Ecto neural progenitor cell (in vitro differentiated cells): ENCODE results near the gene NYNRIN.
"Not testable (repeated sequence)": the region's sequence is repeated elsewhere in the genome, so short reads cannot be mapped to it uniquely, and the experiment has no call there.

ENCODE experiments used
- DNase-seq: peaks from one replicate; pipeline ENCODE4 v3.0.0-alpha.2; 2018; ENCODE audit warnings: low spot score

The NYNRIN gene

GRCh38 chr14:24398653-24399446 lies at the start of gene NYNRIN:
NYNRIN (plus strand) TSS chr14:24399003; CDS start chr14:24399247, 244 bp downstream.
- peak; percentile 80 for DNase-seq

GRCh38 chr14:24349742-24350141 lies 49.1 kb upstream of the NYNRIN start:
- DNase-seq, result no peak

- DNase-seq, result no peak
Observed at GRCh38 chr14:24351517-24351916, 47.3 kb upstream of the NYNRIN start.

- no peak for DNase-seq
Observed at GRCh38 chr14:24353559-24354481, 45.0 kb upstream of the NYNRIN start.

- DNase-seq, result not testable (repeated sequence)
Observed at GRCh38 chr14:24354482-24354825, 44.3 kb upstream of the NYNRIN start.

- DNase-seq, result no peak
Observed at GRCh38 chr14:24355009-24355408, 43.8 kb upstream of the NYNRIN start.

- no peak for DNase-seq
Observed at GRCh38 chr14:24356208-24356607, 42.6 kb upstream of the NYNRIN start.

- no peak for DNase-seq
Observed at GRCh38 chr14:24360281-24360680, 38.5 kb upstream of the NYNRIN start.

- DNase-seq, result no peak
Observed at GRCh38 chr14:24361326-24361725, 37.5 kb upstream of the NYNRIN start.

- DNase-seq, result no peak
Observed at GRCh38 chr14:24362241-24362960, 36.4 kb upstream of the NYNRIN start.

GRCh38 chr14:24363401-24363800 lies 35.4 kb upstream of the NYNRIN start:
- DNase-seq, result no peak

- DNase-seq, result no peak
Observed at GRCh38 chr14:24364841-24365240, 34.0 kb upstream of the NYNRIN start.

- DNase-seq, result peak; percentile 92
Observed at GRCh38 chr14:24365600-24366412, 33.0 kb upstream of the NYNRIN start.

GRCh38 chr14:24366413-24366720 lies 32.4 kb upstream of the NYNRIN start:
- DNase-seq, result no peak

- DNase-seq, result peak; percentile 93
Observed at GRCh38 chr14:24366721-24367513, 31.9 kb upstream of the NYNRIN start.

- peak; percentile 82 for DNase-seq
Observed at GRCh38 chr14:24367514-24368211, 31.1 kb upstream of the NYNRIN start, which contains the start of gene NFATC4. NFATC4 (plus strand) TSS chr14:24368184; CDS start chr14:24368341, 157 bp downstream.

GRCh38 chr14:24368212-24368561 lies 30.6 kb upstream of the NYNRIN start:
- peak; percentile 73 for DNase-seq

GRCh38 chr14:24368562-24369252 lies 30.1 kb upstream of the NYNRIN start:
- peak; percentile 85 for DNase-seq

GRCh38 chr14:24369463-24369862 lies 29.3 kb upstream of the NYNRIN start:
- DNase-seq, result no peak
